Thyroid gland (tissue), 4 donors: ENCODE measurements around the gene RAI2. TPM values are rescaled to one million over a fixed set of nuclear protein-coding genes. Genes with fewer than 3 reads are reported as not detected.

Experiments used
- DNase-seq, 2 donors: peaks; one replicate each; pipeline ENCODE4 v3.0.0-alpha.2; 2019
- H3K27ac ChIP-seq, 3 donors: fragments of 200-600 bp; sonication (generic); 1 replicate in 2 of 3; 2 replicates in 1 of 3; pipeline ENCODE4 v1.5.1; 2016 to 2019; ENCODE audit warnings: mild to moderate bottlenecking in 1 of 3, moderate library complexity in 1 of 3
- H3K27me3 ChIP-seq: fragments of 200-600 bp; sonication (generic); one replicate; pipeline ENCODE4 v1.5.1; 2019
- H3K36me3 ChIP-seq, 2 donors: fragments of 200-600 bp; sonication (generic); one replicate each; pipeline ENCODE4 v1.5.1; 2016 to 2019
- H3K4me1 ChIP-seq, 2 donors: fragments of 200-600 bp; sonication (generic); one replicate each; pipeline ENCODE4 v1.5.1; 2017 to 2019
- H3K4me3 ChIP-seq, 3 donors: fragments of 200-600 bp; sonication (generic); replicated peaks in 1 of 3; 1 replicate in 2 of 3; 2 replicates in 1 of 3; pipeline ENCODE4 v1.5.1; 2016; ENCODE audit warnings: mild to moderate bottlenecking in 1 of 3
- H3K9me3 ChIP-seq: fragments of 200-600 bp; sonication (generic); one replicate; pipeline ENCODE4 v1.5.1; 2017
- POLR2A ChIP-seq, 2 donors: fragments of 450-650 bp; IDR thresholded peaks; one replicate each; pipeline ENCODE4 v1.6.1; 2017; ENCODE audit warnings: antibody characterized with exemption in 2 of 2, mild to moderate bottlenecking in 2 of 2, moderate library complexity in 1 of 2
- WGBS, 2 donors: methylation state at CpG; one replicate each; pipeline ENCODE4 v1.1.5; 2017; 5-methylcytosine and 5-hydroxymethylcytosine counted together
- intact Hi-C: fragments of 100-400 bp; cut with DNase I; formaldehyde crosslinking; loops from one replicate; pipeline ENCODE4 v1.15.1; 2023
- total RNA-seq, 4 donors: library from RNA; depleted of rRNA; stranded (reverse); fragments of >200 nt; gene quantifications; one replicate each; pipeline ENCODE4 v1.2.3, GENCODE V29; 2016
- TF ChIP-seq, protein P1 (sequence below), 6 experiments: fragments of 200-600 bp in 3 of 6; fragments of 450-650 bp in 3 of 6; sonication (generic) in 3 of 6; IDR thresholded peaks; one replicate each; pipeline ENCODE4 v1.5.1; 2016 to 2019; ENCODE audit warnings: antibody characterized with exemption in 6 of 6, mild to moderate bottlenecking in 2 of 6, inconsistent platforms in 1 of 6, moderate library complexity in 1 of 6

The RAI2 gene
- 10 to 100 TPM; 12.1 to 18.9 (median 12.8) TPM for total RNA-seq

DNA sequence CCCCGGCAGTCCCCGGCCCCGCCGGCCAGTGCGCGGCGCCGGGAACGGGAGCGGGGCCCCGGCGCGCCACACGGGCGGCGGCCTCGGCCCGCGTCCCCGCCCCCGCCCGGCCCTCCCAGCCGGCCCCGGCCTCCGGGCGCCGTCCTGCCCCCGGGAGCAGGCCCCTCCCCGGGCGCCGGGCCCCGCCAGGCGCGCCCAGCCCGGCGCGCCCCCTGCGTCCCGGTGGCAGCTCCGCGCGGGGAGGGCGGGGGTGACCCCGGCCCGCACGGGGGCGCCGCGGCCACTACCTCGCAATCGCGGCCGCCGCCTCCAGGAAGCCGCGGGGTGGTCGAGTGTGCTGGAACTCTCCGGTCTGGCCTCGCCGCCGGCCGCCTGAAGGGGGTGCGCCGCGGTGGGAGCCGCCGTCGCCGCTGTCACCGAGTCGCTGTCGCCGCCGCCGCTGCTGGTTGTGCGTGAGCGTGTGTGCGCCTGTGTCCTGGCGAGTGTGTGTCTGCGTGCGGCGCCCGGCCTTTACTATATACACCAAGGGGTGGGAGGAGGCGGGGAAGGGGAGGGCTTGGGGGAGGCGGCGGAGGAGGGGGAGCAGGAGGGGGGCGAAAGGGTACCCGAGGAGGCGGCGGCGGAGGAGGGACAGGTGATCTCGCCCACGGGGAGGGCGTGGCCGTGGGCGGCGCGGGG, at the start of gene RAI2:
RAI2 (minus strand) TSS at position 488 of the 678 bp plus-strand sequence. CDS start 59,288 bp downstream, outside the sequence.
- peak within 1 kb of the TSS in 2 of 3 donors; percentile 49 to 61 for H3K27ac ChIP-seq
- WGBS, 2 donors: 4% methylated on average over 9 of the region's 98 CpGs; no CpG with 5 or more reads in 1 of the 2 donors
- intact Hi-C loops: no loop called here

DNA sequence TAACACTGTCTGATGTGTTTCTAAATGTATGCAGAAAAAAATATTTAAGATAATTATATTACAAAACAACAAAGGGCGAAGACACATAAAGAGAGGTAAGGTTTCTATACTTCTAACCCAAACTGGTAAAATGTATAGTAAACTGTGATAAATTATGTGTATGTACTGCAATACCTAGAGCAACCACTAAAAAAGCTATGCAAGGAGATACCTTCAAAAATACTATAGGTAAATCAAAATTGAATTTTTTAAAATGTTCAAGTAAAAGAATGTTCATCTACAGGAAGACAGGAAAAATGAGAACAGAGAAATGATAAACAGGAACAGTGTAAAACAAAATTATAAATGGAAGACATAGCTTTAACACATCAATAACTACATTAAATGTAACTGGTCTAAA, 27.3 kb upstream of the RAI2 start:
- H3K9me3 ChIP-seq: no peaks in the 10 kb centered on the region
- no peaks in the 10 kb centered on the region for H3K4me1 ChIP-seq
- H3K27ac ChIP-seq: no peak overlapping the region
- H3K36me3 ChIP-seq: no peaks in the 10 kb centered on the region
- DNase-seq: no peak
- no peaks in the 10 kb centered on the region for H3K27me3 ChIP-seq
- H3K4me3 ChIP-seq: no peak overlapping the region
- no peak for TF ChIP-seq POLR2A (IDR thresholded peaks at IDR 0.05)
- TF ChIP-seq, protein P1, sequence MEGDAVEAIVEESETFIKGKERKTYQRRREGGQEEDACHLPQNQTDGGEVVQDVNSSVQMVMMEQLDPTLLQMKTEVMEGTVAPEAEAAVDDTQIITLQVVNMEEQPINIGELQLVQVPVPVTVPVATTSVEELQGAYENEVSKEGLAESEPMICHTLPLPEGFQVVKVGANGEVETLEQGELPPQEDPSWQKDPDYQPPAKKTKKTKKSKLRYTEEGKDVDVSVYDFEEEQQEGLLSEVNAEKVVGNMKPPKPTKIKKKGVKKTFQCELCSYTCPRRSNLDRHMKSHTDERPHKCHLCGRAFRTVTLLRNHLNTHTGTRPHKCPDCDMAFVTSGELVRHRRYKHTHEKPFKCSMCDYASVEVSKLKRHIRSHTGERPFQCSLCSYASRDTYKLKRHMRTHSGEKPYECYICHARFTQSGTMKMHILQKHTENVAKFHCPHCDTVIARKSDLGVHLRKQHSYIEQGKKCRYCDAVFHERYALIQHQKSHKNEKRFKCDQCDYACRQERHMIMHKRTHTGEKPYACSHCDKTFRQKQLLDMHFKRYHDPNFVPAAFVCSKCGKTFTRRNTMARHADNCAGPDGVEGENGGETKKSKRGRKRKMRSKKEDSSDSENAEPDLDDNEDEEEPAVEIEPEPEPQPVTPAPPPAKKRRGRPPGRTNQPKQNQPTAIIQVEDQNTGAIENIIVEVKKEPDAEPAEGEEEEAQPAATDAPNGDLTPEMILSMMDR (IDR thresholded peaks at IDR 0.05): no peak
- intact Hi-C loops: no loop called here
- 92 to 97% methylated on average over 1 of the region's 1 CpG for WGBS, 2 donors

More for the DNA sequence above, at the start of gene RAI2:
- Histone ChIP-seq H3K4me3 (peak within 1 kb of the TSS in 2 of 3 donors; percentile 44 to 45), H3K27me3 (no peaks in the 10 kb centered on the region), H3K36me3 (no peaks in the 10 kb centered on the region), H3K9me3 (no peaks in the 10 kb centered on the region), H3K4me1 (no peaks in the 10 kb centered on the region)
- peak; percentile 60 to 67 for DNase-seq
- peak in 1 of 2 donors; percentile 65 for TF ChIP-seq POLR2A (IDR thresholded peaks at IDR 0.05)
- TF ChIP-seq, protein P1 (IDR thresholded peaks at IDR 0.05): peak in 1 of 6 experiments; percentile 10

DNA sequence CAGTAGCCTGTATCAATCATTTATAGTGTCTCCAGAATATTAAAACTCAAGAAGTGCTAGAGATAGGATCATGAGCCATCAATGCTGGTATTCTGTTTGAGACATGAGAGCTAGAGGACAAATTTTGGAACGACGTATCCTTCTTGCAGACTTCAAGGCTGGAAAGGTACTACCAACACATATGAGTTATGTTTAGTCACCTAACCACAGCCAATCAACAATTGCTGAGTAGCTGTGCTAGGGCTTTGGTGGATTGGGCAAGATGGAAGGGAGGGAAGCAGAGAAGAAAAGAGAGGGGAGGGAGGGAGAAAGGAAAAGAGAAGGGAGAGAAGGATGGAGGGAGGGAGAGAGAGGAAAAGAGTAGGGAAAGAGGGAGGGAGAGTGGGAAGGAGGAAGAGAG, 21.6 kb upstream of the RAI2 start:
- intact Hi-C loops: no loop called here
- Histone ChIP-seq H3K27me3 (no peaks in the 10 kb centered on the region), H3K4me3 (no peak overlapping the region), H3K9me3 (no peaks in the 10 kb centered on the region), H3K27ac (no peak overlapping the region), H3K36me3 (no peaks in the 10 kb centered on the region), H3K4me1 (no peaks in the 10 kb centered on the region)
- DNase-seq: no peak
- 95 to 97% methylated on average over 2 of the region's 2 CpGs for WGBS, 2 donors
- TF ChIP-seq, protein P1 (IDR thresholded peaks at IDR 0.05): no peak
- TF ChIP-seq POLR2A (IDR thresholded peaks at IDR 0.05): no peak

DNA sequence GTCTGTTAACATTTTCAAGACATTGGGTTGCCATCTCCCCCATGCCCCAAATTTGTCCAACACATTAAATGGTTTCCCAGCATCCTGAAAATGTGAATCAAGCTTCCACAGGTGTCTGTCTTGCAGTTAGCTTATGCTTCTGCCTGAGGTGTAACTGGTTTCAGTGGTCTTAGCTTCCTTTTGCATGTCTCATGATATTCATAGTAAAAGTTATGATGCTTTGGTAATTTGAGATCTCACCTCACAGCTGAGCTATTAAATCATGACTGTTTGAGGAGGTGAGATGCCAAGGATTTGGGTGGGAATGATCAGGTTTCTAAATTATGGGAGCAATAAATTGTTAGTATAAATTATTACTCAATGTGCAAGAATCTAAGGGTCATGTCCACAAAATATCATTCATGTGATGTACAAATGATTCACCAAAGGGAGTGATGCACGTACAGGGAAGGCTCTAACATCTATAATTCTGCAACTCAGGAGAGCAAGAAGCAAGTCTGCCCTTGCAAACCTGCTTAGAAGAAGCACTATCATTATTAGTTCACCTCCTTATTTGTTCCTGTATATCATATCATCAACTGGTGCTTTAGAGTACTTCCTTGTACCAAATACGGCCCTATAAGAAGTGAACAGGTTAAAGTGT, 17.1 kb upstream of the RAI2 start:
- no peaks in the 10 kb centered on the region for H3K36me3 ChIP-seq
- WGBS, 2 donors: 90 to 97% methylated on average over 2 of the region's 2 CpGs
- H3K4me1 ChIP-seq: no peaks in the 10 kb centered on the region
- H3K27ac ChIP-seq: no peak overlapping the region
- TF ChIP-seq POLR2A (IDR thresholded peaks at IDR 0.05): no peak
- TF ChIP-seq, protein P1 (IDR thresholded peaks at IDR 0.05): no peak
- H3K4me3 ChIP-seq: no peak overlapping the region
- H3K9me3 ChIP-seq: no peaks in the 10 kb centered on the region
- no peaks in the 10 kb centered on the region for H3K27me3 ChIP-seq
- DNase-seq: no peak
- intact Hi-C loops: no loop called here

DNA sequence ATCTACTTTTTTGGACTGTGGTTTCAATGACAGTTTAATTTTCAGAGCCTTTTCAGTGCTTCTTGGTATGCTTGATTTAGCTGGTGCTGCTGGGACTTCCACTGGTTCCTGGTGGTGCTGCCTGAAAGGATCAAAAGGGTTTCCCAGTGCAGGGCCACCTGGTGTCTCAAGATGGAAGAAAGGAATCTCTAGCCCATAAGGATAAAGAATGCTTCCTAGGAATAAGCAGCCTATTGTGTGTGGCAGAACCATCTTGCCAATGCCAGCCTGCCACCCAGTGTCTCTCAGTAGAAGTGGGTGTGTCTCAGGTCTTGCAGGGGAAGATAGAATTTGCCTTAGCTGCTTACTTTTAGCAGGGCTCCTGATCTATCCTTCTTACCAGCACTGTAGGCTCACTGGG, 15.0 kb upstream of the RAI2 start:
- H3K36me3 ChIP-seq: no peaks in the 10 kb centered on the region
- TF ChIP-seq, protein P1 (IDR thresholded peaks at IDR 0.05): no peak
- no peak for TF ChIP-seq POLR2A (IDR thresholded peaks at IDR 0.05)
- H3K27ac ChIP-seq: no peak overlapping the region
- no peaks in the 10 kb centered on the region for H3K27me3 ChIP-seq
- DNase-seq: no peak
- intact Hi-C loops: no loop called here
- no peak overlapping the region for H3K4me3 ChIP-seq
- no peaks in the 10 kb centered on the region for H3K4me1 ChIP-seq
- H3K9me3 ChIP-seq: no peaks in the 10 kb centered on the region
